ENCODE results near the gene KLHL29.

Gene KLHL29

DNA sequence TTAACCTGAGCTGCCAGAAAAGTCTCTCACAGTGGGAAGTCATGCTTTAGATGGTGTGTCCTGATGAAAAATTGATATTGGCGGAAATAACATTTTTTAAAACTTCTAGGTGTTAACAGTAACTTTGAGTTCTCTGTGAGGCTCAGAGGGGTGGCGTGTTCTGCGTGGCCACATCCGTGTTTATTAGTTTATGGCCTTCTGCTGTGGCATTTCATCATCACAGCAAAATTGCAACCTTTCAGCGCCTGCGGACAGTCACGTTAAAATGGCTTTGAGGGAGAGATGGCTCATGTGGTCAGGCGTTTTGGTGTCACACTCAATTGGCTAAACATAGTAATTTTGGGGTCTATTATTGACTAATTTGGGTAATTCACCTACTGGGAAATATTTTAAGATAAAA, 42.4 kb downstream of the KLHL29 start:
- Histone ChIP-seq H3K4me3 (ENCODE audit: low read depth in 1 of 2, low read length in 2 of 2) (no peak overlapping the region), H3K27ac (ENCODE audit: low read depth, low read length) (no peak overlapping the region), H3K36me3 (ENCODE audit: control insufficient read depth in 1 of 2, insufficient read depth in 2 of 2, low read length in 2 of 2) (no peaks in the 10 kb centered on the region), H3K27me3 (ENCODE audit: control insufficient read depth in 1 of 2, insufficient read depth in 2 of 2, low read length in 2 of 2) (no peaks in the 10 kb centered on the region), H3K4me1 (ENCODE audit: control insufficient read depth in 1 of 2, insufficient read depth in 2 of 2, low read length in 2 of 2) (no peaks in the 10 kb centered on the region), H3K9me3 (ENCODE audit: control insufficient read depth in 1 of 2, low read length in 2 of 2) (no peaks in the 10 kb centered on the region), H3K9ac (ENCODE audit: low read depth in 1 of 2, low read length in 2 of 2) (no peak overlapping the region)

DNA sequence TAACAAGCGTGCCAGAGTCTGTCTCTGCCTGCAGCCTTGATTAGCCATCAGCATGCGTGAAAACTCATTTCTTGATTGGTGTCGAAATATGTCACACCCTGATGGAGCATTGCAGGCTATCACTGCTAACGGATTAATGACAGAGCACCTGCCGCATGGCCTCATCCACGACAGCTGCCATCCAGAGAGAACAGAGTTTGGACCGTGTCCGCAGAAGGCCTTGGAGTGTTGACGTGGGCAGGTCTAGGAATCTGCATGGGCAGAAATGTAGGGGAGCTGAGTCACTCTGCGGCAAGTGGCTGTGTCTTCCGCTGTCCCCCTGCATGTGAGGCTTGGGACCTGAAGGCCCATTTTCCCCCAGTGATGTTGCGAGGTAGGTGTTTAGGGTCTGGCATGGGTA, 43.0 kb downstream of the KLHL29 start:
- Histone ChIP-seq H3K27ac (ENCODE audit: low read depth, low read length) (no peak overlapping the region), H3K4me1 (ENCODE audit: control insufficient read depth in 1 of 2, insufficient read depth in 2 of 2, low read length in 2 of 2) (no peaks in the 10 kb centered on the region)

DNA sequence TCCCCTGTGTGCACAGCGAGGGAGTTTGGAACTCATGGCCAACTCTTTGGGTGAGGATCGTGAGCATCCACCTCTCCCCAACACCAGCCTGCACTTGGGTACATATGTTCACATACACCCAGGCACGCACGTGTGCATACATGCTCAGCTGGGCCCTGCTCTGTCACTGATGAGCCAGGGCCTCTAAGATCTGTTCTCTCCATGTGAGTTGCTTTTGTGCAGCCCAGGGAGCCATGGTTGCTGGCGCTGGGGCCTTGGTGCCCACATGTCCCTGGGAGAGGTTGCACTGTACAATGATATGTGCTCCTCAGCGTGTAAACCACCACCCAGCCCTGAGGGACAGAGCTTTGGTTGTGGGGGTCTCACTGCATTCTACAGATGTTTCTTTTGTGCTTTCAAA, 44.1 kb downstream of the KLHL29 start:
- Histone ChIP-seq H3K4me1 (ENCODE audit: control insufficient read depth in 1 of 2, insufficient read depth in 2 of 2, low read length in 2 of 2) (no peaks in the 10 kb centered on the region), H3K4me3 (ENCODE audit: low read depth in 1 of 2, low read length in 2 of 2) (no peak overlapping the region), H3K9me3 (ENCODE audit: control insufficient read depth in 1 of 2, low read length in 2 of 2) (no peaks in the 10 kb centered on the region), H3K36me3 (ENCODE audit: control insufficient read depth in 1 of 2, insufficient read depth in 2 of 2, low read length in 2 of 2) (no peaks in the 10 kb centered on the region), H3K27ac (ENCODE audit: low read depth, low read length) (no peak overlapping the region), H3K27me3 (ENCODE audit: control insufficient read depth in 1 of 2, insufficient read depth in 2 of 2, low read length in 2 of 2) (no peaks in the 10 kb centered on the region), H3K9ac (ENCODE audit: low read depth in 1 of 2, low read length in 2 of 2) (no peak overlapping the region)

More for the DNA sequence above, 43.0 kb downstream of the KLHL29 start:
- Histone ChIP-seq H3K9ac (ENCODE audit: low read depth in 1 of 2, low read length in 2 of 2) (no peak overlapping the region), H3K4me3 (ENCODE audit: low read depth in 1 of 2, low read length in 2 of 2) (no peak overlapping the region), H3K9me3 (ENCODE audit: control insufficient read depth in 1 of 2, low read length in 2 of 2) (no peaks in the 10 kb centered on the region), H3K27me3 (ENCODE audit: control insufficient read depth in 1 of 2, insufficient read depth in 2 of 2, low read length in 2 of 2) (no peaks in the 10 kb centered on the region), H3K36me3 (ENCODE audit: control insufficient read depth in 1 of 2, insufficient read depth in 2 of 2, low read length in 2 of 2) (no peaks in the 10 kb centered on the region)

DNA sequence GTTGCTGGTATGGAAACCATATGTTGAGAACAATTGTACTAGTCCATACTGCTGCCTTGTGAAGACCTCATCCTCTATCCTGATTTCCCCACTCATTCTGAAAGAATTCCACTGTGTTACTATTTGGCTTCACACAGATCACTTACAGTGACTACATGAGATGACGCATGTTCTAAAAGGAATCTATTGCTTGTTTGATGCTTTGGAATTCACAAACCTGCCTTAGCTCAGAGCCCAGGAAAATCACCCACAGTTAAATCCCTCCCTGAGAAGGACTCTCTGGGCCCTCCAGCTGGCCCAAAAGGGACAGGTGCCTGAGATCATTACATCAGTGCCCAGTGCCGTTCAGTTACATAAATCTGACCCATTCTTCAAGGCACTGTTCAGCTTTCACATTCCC, 45.3 kb downstream of the KLHL29 start:
- H3K27me3 ChIP-seq (ENCODE audit: control insufficient read depth in 1 of 2, insufficient read depth in 2 of 2, low read length in 2 of 2) = no peaks in the 10 kb centered on the region
- H3K36me3 ChIP-seq (ENCODE audit: control insufficient read depth in 1 of 2, insufficient read depth in 2 of 2, low read length in 2 of 2) = no peaks in the 10 kb centered on the region
- no peak overlapping the region for H3K4me3 ChIP-seq (ENCODE audit: low read depth in 1 of 2, low read length in 2 of 2)
- H3K4me1 ChIP-seq (ENCODE audit: control insufficient read depth in 1 of 2, insufficient read depth in 2 of 2, low read length in 2 of 2) = no peaks in the 10 kb centered on the region
- H3K27ac ChIP-seq (ENCODE audit: low read depth, low read length) = no peak overlapping the region
- no peaks in the 10 kb centered on the region for H3K9me3 ChIP-seq (ENCODE audit: control insufficient read depth in 1 of 2, low read length in 2 of 2)
- no peak overlapping the region for H3K9ac ChIP-seq (ENCODE audit: low read depth in 1 of 2, low read length in 2 of 2)

DNA sequence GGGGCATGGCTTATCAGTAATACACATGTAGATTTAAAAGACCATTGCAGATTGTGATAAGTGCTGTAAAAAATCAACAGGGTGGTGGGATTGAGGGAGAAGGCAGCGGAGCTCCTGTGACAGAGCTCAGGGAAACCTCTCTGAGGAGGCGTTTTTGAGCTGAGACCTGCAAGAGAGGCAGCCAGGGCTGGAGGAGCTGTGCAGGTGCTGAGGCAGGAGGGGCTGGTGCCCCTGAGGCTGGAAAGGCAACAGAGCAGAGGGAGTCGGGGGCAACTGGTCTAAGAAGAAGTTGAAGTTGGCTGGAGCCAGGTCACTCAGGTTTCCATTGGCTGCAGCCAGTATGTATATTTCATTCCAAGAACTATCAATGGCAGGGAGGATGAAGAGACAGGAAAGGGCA, 47.6 kb downstream of the KLHL29 start:
- peaks cover 0 to 7% of the 10 kb centered on the region in 2 donors for H3K4me1 ChIP-seq (ENCODE audit: control insufficient read depth in 1 of 2, insufficient read depth in 2 of 2, low read length in 2 of 2)
- H3K4me3 ChIP-seq (ENCODE audit: low read depth in 1 of 2, low read length in 2 of 2) = no peak overlapping the region
- H3K9ac ChIP-seq (ENCODE audit: low read depth in 1 of 2, low read length in 2 of 2) = no peak overlapping the region
- H3K36me3 ChIP-seq (ENCODE audit: control insufficient read depth in 1 of 2, insufficient read depth in 2 of 2, low read length in 2 of 2) = no peaks in the 10 kb centered on the region
- H3K27me3 ChIP-seq (ENCODE audit: control insufficient read depth in 1 of 2, insufficient read depth in 2 of 2, low read length in 2 of 2) = no peaks in the 10 kb centered on the region
- H3K27ac ChIP-seq (ENCODE audit: low read depth, low read length) = no peak overlapping the region
- no peaks in the 10 kb centered on the region for H3K9me3 ChIP-seq (ENCODE audit: control insufficient read depth in 1 of 2, low read length in 2 of 2)

DNA sequence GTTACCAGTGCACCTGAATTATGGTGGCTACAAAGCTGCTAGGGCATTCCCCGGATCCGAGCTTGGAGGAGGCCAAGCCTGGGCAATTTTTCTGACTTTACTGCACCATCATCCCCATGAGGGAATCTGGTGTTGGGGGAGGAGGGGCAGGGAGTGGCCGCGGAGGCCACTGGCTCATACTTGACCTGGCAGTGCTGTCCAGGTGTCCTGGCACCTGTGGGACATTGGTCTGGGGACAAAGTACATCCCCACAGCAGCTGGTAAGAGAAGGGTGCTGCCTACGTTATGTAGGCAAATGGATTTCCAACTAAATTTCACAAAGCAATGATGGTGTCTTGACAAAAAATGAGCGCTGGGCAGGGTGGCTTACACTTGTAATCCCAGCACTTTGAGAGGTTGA, 48.3 kb downstream of the KLHL29 start:
- Histone ChIP-seq H3K9me3 (ENCODE audit: control insufficient read depth in 1 of 2, low read length in 2 of 2) (no peaks in the 10 kb centered on the region), H3K4me1 (ENCODE audit: control insufficient read depth in 1 of 2, insufficient read depth in 2 of 2, low read length in 2 of 2) (peaks cover 0 to 7% of the 10 kb centered on the region in 2 donors), H3K4me3 (ENCODE audit: low read depth in 1 of 2, low read length in 2 of 2) (no peak overlapping the region), H3K9ac (ENCODE audit: low read depth in 1 of 2, low read length in 2 of 2) (no peak overlapping the region), H3K27me3 (ENCODE audit: control insufficient read depth in 1 of 2, insufficient read depth in 2 of 2, low read length in 2 of 2) (no peaks in the 10 kb centered on the region), H3K27ac (ENCODE audit: low read depth, low read length) (no peak overlapping the region), H3K36me3 (ENCODE audit: control insufficient read depth in 1 of 2, insufficient read depth in 2 of 2, low read length in 2 of 2) (no peaks in the 10 kb centered on the region)

DNA sequence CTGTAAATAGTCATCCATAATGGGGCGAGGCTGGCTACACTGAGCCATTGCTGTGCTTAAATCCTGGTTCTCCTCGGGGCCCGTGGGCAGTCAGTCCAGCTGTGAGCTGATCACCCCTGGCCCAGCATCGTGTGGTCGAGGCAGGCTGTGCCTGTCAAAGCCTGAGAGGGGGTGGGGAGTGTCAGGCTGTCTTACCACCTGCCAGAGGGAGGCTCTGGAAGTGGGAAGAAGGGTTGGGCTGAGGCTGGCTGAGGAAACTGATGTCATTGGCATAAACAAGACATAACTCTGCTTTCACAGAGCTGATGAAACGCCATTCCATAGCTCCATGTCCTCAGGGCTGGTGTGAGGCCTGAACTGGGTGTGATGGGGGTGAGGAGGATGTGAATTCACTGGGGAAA, 49.7 kb downstream of the KLHL29 start:
- Histone ChIP-seq H3K27ac (ENCODE audit: low read depth, low read length) (no peak overlapping the region), H3K4me3 (ENCODE audit: low read depth in 1 of 2, low read length in 2 of 2) (no peak overlapping the region), H3K27me3 (ENCODE audit: control insufficient read depth in 1 of 2, insufficient read depth in 2 of 2, low read length in 2 of 2) (no peaks in the 10 kb centered on the region), H3K9ac (ENCODE audit: low read depth in 1 of 2, low read length in 2 of 2) (no peak overlapping the region), H3K9me3 (ENCODE audit: control insufficient read depth in 1 of 2, low read length in 2 of 2) (no peaks in the 10 kb centered on the region), H3K36me3 (ENCODE audit: control insufficient read depth in 1 of 2, insufficient read depth in 2 of 2, low read length in 2 of 2) (no peaks in the 10 kb centered on the region), H3K4me1 (ENCODE audit: control insufficient read depth in 1 of 2, insufficient read depth in 2 of 2, low read length in 2 of 2) (peaks cover 0 to 7% of the 10 kb centered on the region in 2 donors)

DNA sequence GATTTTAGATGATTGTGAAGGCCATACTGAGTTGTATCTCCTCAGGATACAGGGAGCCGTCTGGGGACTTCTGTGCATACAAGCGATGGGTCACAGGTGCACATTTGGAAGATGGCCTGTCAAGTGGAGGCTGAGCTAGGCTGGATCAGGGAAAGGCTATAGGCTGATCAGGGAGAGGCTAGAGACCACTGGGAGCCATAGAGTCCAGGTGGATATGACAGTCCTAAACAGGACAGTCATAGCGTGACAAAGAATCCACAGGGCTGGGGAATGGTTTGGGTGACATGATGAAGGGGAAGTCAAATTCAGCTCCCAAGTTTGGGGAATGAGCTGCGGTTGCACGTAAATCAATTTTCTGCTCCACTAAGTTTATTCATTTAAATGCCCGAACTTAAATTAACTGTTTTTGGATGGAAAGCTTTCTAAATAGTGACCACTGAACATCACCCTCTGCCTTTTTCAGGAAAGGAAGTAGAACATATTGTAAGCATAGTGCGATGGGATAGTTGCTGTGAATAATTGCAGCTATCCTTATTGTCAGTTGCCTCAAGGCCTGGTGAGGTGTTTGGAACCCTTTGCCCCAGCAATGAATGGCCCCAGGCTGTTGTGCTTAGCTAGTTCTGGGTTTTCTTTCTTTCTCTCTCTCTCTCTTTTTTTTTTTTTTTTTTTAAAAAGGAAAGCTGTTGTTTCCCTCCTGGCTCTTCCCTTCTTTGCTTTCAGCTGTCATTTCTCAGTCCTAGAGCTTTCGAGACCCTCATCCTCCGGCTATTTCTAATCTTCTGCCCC, 50.5 kb downstream of the KLHL29 start:
- Histone ChIP-seq H3K4me1 (ENCODE audit: control insufficient read depth in 1 of 2, insufficient read depth in 2 of 2, low read length in 2 of 2) (peaks cover 0 to 7% of the 10 kb centered on the region in 2 donors), H3K36me3 (ENCODE audit: control insufficient read depth in 1 of 2, insufficient read depth in 2 of 2, low read length in 2 of 2) (no peaks in the 10 kb centered on the region), H3K27ac (ENCODE audit: low read depth, low read length) (no peak overlapping the region), H3K9me3 (ENCODE audit: control insufficient read depth in 1 of 2, low read length in 2 of 2) (no peaks in the 10 kb centered on the region), H3K4me3 (ENCODE audit: low read depth in 1 of 2, low read length in 2 of 2) (no peak overlapping the region), H3K9ac (ENCODE audit: low read depth in 1 of 2, low read length in 2 of 2) (no peak overlapping the region), H3K27me3 (ENCODE audit: control insufficient read depth in 1 of 2, insufficient read depth in 2 of 2, low read length in 2 of 2) (no peaks in the 10 kb centered on the region)

DNA sequence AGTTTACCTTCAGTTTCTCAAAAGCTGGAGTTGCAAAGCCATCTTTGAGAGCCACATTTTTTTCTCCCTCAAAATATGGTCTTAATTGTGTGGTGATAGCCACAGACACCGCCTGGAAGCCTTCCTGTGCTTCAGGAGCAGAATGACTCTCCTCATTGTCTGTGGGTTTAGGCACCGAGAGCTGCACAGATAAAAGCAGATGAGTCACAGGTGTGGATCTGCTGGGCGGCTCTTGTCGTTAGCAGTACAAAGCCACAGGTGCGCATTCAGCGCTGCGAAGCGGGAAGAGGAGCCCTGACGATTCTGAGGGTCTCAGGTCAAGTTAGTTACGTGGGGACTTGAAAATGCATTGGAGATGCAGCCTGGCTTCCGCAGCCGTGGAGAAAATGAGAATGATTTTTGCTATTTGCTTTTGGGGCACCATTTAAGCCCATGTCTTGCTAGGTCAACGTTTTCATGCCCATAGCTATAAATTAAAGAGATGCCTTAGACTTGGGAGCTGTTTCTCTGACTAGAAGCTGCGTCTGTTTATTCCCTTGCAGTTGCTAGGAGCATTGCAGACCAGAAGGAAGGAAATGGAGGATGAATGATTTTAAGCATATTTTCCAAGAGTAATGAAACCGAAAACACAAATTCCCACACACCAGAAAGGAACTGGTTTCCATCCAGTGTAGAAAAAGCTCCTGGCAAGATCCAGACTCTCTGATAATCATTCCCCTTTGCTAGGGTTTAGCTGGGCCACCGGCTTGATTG, 51.5 kb downstream of the KLHL29 start:
- H3K9ac ChIP-seq (ENCODE audit: low read depth in 1 of 2, low read length in 2 of 2) = no peak overlapping the region
- H3K4me3 ChIP-seq (ENCODE audit: low read depth in 1 of 2, low read length in 2 of 2) = no peak overlapping the region
- no peaks in the 10 kb centered on the region for H3K36me3 ChIP-seq (ENCODE audit: control insufficient read depth in 1 of 2, insufficient read depth in 2 of 2, low read length in 2 of 2)
- H3K27ac ChIP-seq (ENCODE audit: low read depth, low read length) = no peak overlapping the region
- peaks cover 0 to 7% of the 10 kb centered on the region in 2 donors for H3K4me1 ChIP-seq (ENCODE audit: control insufficient read depth in 1 of 2, insufficient read depth in 2 of 2, low read length in 2 of 2)
- peaks cover 0 to 1% of the 10 kb centered on the region in 2 donors for H3K9me3 ChIP-seq (ENCODE audit: control insufficient read depth in 1 of 2, low read length in 2 of 2)
- no peaks in the 10 kb centered on the region for H3K27me3 ChIP-seq (ENCODE audit: control insufficient read depth in 1 of 2, insufficient read depth in 2 of 2, low read length in 2 of 2)

DNA sequence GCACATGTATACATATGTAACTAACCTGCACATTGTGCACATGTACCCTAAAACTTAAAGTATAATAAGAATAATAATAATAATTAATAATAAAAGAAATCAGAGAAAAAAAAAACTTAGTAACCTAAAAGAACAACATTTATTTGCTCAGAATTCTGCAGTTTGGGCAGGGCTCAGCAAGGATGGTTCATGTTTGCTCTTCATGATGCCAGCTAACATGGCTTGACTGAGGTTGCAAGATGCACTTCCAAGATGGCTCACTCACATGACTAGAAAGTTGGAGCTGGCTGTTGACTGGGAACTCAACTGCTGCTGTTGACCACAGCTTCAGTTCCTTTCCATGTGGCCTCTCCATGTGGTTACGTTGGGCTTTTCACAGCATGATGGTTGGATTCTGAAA, 56.4 kb downstream of the KLHL29 start:
- Histone ChIP-seq H3K9ac (ENCODE audit: low read depth in 1 of 2, low read length in 2 of 2) (no peak overlapping the region), H3K4me1 (ENCODE audit: control insufficient read depth in 1 of 2, insufficient read depth in 2 of 2, low read length in 2 of 2) (peaks cover 0 to 2% of the 10 kb centered on the region in 2 donors), H3K4me3 (ENCODE audit: low read depth in 1 of 2, low read length in 2 of 2) (no peak overlapping the region), H3K9me3 (ENCODE audit: control insufficient read depth in 1 of 2, low read length in 2 of 2) (peaks cover 0 to 5% of the 10 kb centered on the region in 2 donors), H3K36me3 (ENCODE audit: control insufficient read depth in 1 of 2, insufficient read depth in 2 of 2, low read length in 2 of 2) (no peaks in the 10 kb centered on the region), H3K27ac (ENCODE audit: low read depth, low read length) (no peak overlapping the region), H3K27me3 (ENCODE audit: control insufficient read depth in 1 of 2, insufficient read depth in 2 of 2, low read length in 2 of 2) (no peaks in the 10 kb centered on the region)
